ENCODE measurements around the gene NAMPT.

Gene NAMPT

GRCh38 chr7:106260136-106260561 lies 24.6 kb downstream of the NAMPT start:
- TF ChIP-seq SPI1 (IDR thresholded peaks at IDR 0.05; ENCODE audit: low read depth, low read length) (no peak), POU2F2 (IDR thresholded peaks at IDR 0.05; ENCODE audit: low read depth, low read length) (no peak), PAX5 (IDR thresholded peaks at IDR 0.05; ENCODE audit: insufficient read depth, low read length, severe bottlenecking) (no peak), TAF1 (IDR thresholded peaks at IDR 0.05; ENCODE audit: low read depth, low read length) (no peak), POLR2AphosphoS5 (IDR thresholded peaks at IDR 0.05; ENCODE audit: low read depth, low read length) (no peak), POLR2A (IDR thresholded peaks at IDR 0.05; ENCODE audit: low read depth, low read length) (no peak)

DNA sequence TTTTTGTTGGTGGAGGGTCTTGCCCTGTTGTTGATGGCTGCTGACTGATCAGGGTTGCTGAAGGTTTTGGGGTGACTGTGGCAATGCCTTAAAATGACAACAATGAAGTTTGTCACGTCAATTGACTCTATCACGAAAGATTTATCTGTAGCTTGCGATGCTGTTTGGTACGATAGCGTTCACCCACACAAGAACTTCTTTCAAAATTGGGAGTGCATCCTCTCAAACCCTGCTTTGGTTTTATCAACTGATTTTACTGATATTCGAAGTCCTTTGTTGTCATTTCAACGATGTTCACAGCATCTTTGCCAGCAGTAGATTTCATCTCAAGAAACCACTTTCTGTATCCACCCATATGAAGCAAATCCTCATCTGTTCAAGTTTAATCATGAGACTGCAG lies 26.0 kb downstream of the NAMPT start:
- no peak for TF ChIP-seq TAF1 (IDR thresholded peaks at IDR 0.05; ENCODE audit: low read depth, low read length)
- TF ChIP-seq SPI1 (IDR thresholded peaks at IDR 0.05; ENCODE audit: low read depth, low read length): no peak
- TF ChIP-seq POU2F2 (IDR thresholded peaks at IDR 0.05; ENCODE audit: low read depth, low read length): no peak
- no peak for TF ChIP-seq POLR2A (IDR thresholded peaks at IDR 0.05; ENCODE audit: low read depth, low read length)
- no peak for TF ChIP-seq PAX5 (IDR thresholded peaks at IDR 0.05; ENCODE audit: insufficient read depth, low read length, severe bottlenecking)
- TF ChIP-seq POLR2AphosphoS5 (IDR thresholded peaks at IDR 0.05; ENCODE audit: low read depth, low read length): no peak
- DNase-seq (ENCODE audit: insufficient read length, low spot score): no peak
- no peak for FAIRE-seq

More at GRCh38 chr7:106260136-106260561, 24.6 kb downstream of the NAMPT start:
- FAIRE-seq (peak; percentile 62), DNase-seq (ENCODE audit: insufficient read length, low spot score) (no peak)

DNA sequence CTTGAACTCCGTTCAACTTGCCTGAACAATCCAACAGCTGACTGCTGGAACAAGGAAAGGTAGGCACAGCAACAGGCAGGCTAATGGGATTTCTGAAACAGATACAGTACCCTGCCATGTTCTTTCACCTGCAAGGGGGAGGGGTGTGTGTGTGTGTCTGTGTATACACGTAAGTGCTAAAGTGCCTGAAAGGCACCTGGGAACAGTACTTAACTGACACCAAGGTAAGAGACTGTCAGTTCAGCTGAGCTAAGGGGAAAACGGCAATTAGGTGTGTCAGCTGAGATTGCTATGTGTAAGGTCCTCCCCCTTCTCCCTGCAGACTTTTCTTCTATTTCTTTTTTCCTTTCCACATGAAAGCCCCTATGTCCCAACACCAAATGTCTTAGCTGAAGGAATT lies 27.0 kb downstream of the NAMPT start:
- DNase-seq (ENCODE audit: insufficient read length, low spot score): no peak
- TF ChIP-seq POLR2AphosphoS5 (IDR thresholded peaks at IDR 0.05; ENCODE audit: low read depth, low read length): peak; percentile 61; the same call in 1 of the 2 replicates
- TF ChIP-seq POLR2A (IDR thresholded peaks at IDR 0.05; ENCODE audit: low read depth, low read length): 0 out of 2 replicates have a peak, but pooled peaks have one; percentile 26
- no peak for TF ChIP-seq TAF1 (IDR thresholded peaks at IDR 0.05; ENCODE audit: low read depth, low read length)
- no peak for FAIRE-seq

DNA sequence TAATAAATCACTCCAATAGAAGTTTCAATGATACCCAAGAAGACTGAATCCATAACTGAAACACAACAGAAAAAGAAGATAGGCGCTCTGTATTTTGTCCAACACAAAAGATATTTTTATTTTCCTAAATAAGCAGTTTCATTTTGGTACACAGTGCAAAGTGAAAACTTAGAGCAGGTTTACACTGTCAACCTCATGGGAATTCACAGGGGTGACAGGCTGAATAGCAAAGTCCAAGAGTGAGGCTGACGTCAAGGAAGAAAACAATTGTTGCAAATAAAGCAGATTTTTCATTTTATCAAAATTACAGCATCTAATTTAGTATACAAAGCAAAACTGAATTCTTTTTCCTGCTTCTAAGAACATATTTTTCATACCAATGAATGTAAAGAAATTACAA lies 28.6 kb downstream of the NAMPT start:
- no peak for FAIRE-seq

GRCh38 chr7:106255246-106255645 lies 29.5 kb downstream of the NAMPT start:
- no peak for FAIRE-seq

More for the DNA sequence above, 28.6 kb downstream of the NAMPT start:
- TF ChIP-seq POLR2AphosphoS5 (IDR thresholded peaks at IDR 0.05; ENCODE audit: low read depth, low read length) (no peak), SPI1 (IDR thresholded peaks at IDR 0.05; ENCODE audit: low read depth, low read length) (no peak), POLR2A (IDR thresholded peaks at IDR 0.05; ENCODE audit: low read depth, low read length) (no peak), PAX5 (IDR thresholded peaks at IDR 0.05; ENCODE audit: insufficient read depth, low read length, severe bottlenecking) (no peak), TAF1 (IDR thresholded peaks at IDR 0.05; ENCODE audit: low read depth, low read length) (no peak), POU2F2 (IDR thresholded peaks at IDR 0.05; ENCODE audit: low read depth, low read length) (no peak)
- no peak for DNase-seq (ENCODE audit: insufficient read length, low spot score)

GRCh38 chr7:106254525-106255116 lies 30.2 kb downstream of the NAMPT start:
- TF ChIP-seq POLR2A (IDR thresholded peaks at IDR 0.05; ENCODE audit: low read depth, low read length) (no peak), TAF1 (IDR thresholded peaks at IDR 0.05; ENCODE audit: low read depth, low read length) (no peak), POU2F2 (IDR thresholded peaks at IDR 0.05; ENCODE audit: low read depth, low read length) (no peak), PAX5 (IDR thresholded peaks at IDR 0.05; ENCODE audit: insufficient read depth, low read length, severe bottlenecking) (no peak), POLR2AphosphoS5 (IDR thresholded peaks at IDR 0.05; ENCODE audit: low read depth, low read length) (no peak), SPI1 (IDR thresholded peaks at IDR 0.05; ENCODE audit: low read depth, low read length) (no peak)
- peak; percentile 48 for FAIRE-seq
- DNase-seq (ENCODE audit: insufficient read length, low spot score): no peak

More at GRCh38 chr7:106255246-106255645, 29.5 kb downstream of the NAMPT start:
- TF ChIP-seq POU2F2 (IDR thresholded peaks at IDR 0.05; ENCODE audit: low read depth, low read length) (no peak), POLR2A (IDR thresholded peaks at IDR 0.05; ENCODE audit: low read depth, low read length) (0 out of 2 replicates have a peak, but pooled peaks have one; percentile 1)
- DNase-seq (ENCODE audit: insufficient read length, low spot score): no peak

- TF ChIP-seq PAX5 (IDR thresholded peaks at IDR 0.05; ENCODE audit: insufficient read depth, low read length, severe bottlenecking): no peak
- no peak for TF ChIP-seq POLR2A (IDR thresholded peaks at IDR 0.05; ENCODE audit: low read depth, low read length)
- no peak for TF ChIP-seq TAF1 (IDR thresholded peaks at IDR 0.05; ENCODE audit: low read depth, low read length)
- TF ChIP-seq POLR2AphosphoS5 (IDR thresholded peaks at IDR 0.05; ENCODE audit: low read depth, low read length): no peak
- DNase-seq (ENCODE audit: insufficient read length, low spot score): no peak
- FAIRE-seq: no peak
Measured at GRCh38 chr7:106252568-106252967, 32.2 kb downstream of the NAMPT start.

GRCh38 chr7:106249488-106249887 lies 35.3 kb downstream of the NAMPT start:
- TF ChIP-seq PAX5 (IDR thresholded peaks at IDR 0.05; ENCODE audit: insufficient read depth, low read length, severe bottlenecking): no peak
- 0 out of 2 replicates have a peak, but pooled peaks have one; percentile 41 for TF ChIP-seq POLR2AphosphoS5 (IDR thresholded peaks at IDR 0.05; ENCODE audit: low read depth, low read length)
- DNase-seq (ENCODE audit: insufficient read length, low spot score): no peak
- FAIRE-seq: no peak

DNA sequence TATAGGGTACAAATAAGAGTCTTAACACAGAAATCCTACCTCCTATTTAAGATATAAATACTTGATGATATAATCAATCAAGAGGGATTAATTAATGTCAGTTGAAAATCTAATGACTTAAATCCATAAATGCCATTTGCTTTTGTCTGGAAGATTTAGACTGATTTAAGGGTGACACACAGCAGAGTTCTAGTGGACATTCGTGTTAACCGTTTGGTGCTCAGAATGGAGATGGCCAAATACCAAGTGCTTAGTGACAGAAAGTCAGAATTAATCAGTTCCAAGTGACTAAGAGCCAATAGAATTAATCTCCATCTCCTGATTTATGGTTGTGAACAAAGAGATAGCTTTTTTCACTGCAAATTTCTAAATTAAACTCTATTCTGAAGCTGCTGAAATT lies 36.2 kb downstream of the NAMPT start:
- DNase-seq (ENCODE audit: insufficient read length, low spot score) (no peak), FAIRE-seq (no peak)
- TF ChIP-seq POLR2A (IDR thresholded peaks at IDR 0.05; ENCODE audit: low read depth, low read length) (no peak), POLR2AphosphoS5 (IDR thresholded peaks at IDR 0.05; ENCODE audit: low read depth, low read length) (no peak), SPI1 (IDR thresholded peaks at IDR 0.05; ENCODE audit: low read depth, low read length) (no peak), TAF1 (IDR thresholded peaks at IDR 0.05; ENCODE audit: low read depth, low read length) (no peak), POU2F2 (IDR thresholded peaks at IDR 0.05; ENCODE audit: low read depth, low read length) (no peak), PAX5 (IDR thresholded peaks at IDR 0.05; ENCODE audit: insufficient read depth, low read length, severe bottlenecking) (no peak)

- TF ChIP-seq POLR2A (IDR thresholded peaks at IDR 0.05; ENCODE audit: low read depth, low read length) (peak; percentile 47; the same call in 1 of the 2 replicates), POLR2AphosphoS5 (IDR thresholded peaks at IDR 0.05; ENCODE audit: low read depth, low read length) (peak; percentile 73; the same call in 1 of the 2 replicates), SPI1 (IDR thresholded peaks at IDR 0.05; ENCODE audit: low read depth, low read length) (no peak)
- DNase-seq (ENCODE audit: insufficient read length, low spot score) (no peak), FAIRE-seq (no peak)
Measured at GRCh38 chr7:106247841-106248240, 36.9 kb downstream of the NAMPT start.
